ENCODE data around the gene CABP2.

Gene CABP2

DNA sequence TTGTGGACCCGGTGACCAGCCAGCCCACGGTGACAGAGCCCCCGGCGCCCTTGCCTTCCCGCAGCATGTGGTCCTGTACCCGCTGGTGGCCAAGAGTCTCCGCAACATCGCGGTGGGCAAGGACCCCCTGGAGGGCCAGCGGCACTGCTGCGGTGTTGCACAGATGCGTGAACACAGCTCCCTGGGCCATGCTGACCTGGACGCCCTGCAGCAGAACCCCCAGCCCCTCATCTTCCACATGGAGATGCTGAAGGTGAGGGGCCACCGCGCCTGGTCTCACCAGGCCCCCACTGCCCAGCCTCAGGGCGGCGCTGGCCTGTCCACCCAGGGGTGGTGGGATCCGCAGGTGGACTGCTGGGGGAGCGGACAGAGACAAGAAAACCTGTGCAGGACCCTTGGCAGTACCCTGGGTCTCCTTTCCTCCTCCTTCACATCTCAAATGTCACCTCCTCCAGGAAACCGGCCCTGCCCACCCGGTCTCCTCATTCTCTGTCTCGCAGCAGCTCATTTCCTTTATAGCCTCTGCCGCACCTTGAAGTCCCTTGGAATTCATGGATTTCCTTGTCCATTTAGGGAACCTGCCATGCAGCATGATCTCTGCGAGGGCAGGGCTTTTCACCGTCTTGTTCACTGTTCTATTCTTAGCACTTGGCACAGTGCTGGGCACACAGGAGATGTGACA, 33.9 kb downstream of the CABP2 start:
- TF ChIP-seq FOXP2 (optimal IDR thresholded peaks at IDR 0.05; ENCODE audit: borderline replicate concordance, extremely low read depth, extremely low read length, insufficient read depth) = no peak
- TF ChIP-seq POLR2AphosphoS5 (IDR thresholded peaks at IDR 0.05; ENCODE audit: low read depth, low read length) = no peak

- TF ChIP-seq FOXP2 (optimal IDR thresholded peaks at IDR 0.05; ENCODE audit: borderline replicate concordance, extremely low read depth, extremely low read length, insufficient read depth) (no peak), POLR2AphosphoS5 (IDR thresholded peaks at IDR 0.05; ENCODE audit: low read depth, low read length) (no peak), SIN3A (IDR thresholded peaks at IDR 0.05; ENCODE audit: borderline replicate concordance, insufficient read depth, low read length) (no peak), REST (IDR thresholded peaks at IDR 0.05; ENCODE audit: insufficient read depth in 1 of 2, low read depth in 2 of 2, low read length in 2 of 2) (no peak), TAF1 (IDR thresholded peaks at IDR 0.05; ENCODE audit: borderline replicate concordance, insufficient read depth, low read length) (no peak)
Measured at GRCh38 chr11:67486481-67487195, 36.6 kb downstream of the CABP2 start.

DNA sequence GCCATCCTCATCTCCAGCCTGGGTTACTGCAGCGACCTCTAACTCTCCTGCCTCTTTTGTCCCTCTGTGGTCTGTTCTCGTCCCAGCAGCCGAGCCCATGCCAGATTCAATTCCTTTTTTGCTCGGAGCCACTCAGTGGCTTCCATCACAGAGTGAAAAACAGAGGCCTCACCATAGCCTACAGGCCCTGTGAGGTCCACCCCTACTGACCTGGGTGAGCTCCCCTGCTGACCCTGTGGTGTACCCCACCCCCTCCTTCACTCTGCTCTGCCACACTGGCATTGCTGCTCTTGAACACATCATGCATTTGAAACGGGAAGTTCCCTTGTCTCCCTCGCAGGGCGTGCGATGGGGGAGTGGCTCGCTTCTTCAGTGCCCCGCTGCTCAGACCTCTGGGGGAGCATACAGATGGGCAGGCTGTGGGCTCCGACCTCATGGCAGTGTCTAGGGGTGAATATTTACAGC, 38.4 kb downstream of the CABP2 start:
- TF ChIP-seq TAF1 (IDR thresholded peaks at IDR 0.05; ENCODE audit: borderline replicate concordance, insufficient read depth, low read length) (no peak), REST (IDR thresholded peaks at IDR 0.05; ENCODE audit: insufficient read depth in 1 of 2, low read depth in 2 of 2, low read length in 2 of 2) (no peak), SIN3A (IDR thresholded peaks at IDR 0.05; ENCODE audit: borderline replicate concordance, insufficient read depth, low read length) (no peak), POLR2AphosphoS5 (IDR thresholded peaks at IDR 0.05; ENCODE audit: low read depth, low read length) (no peak), FOXP2 (optimal IDR thresholded peaks at IDR 0.05; ENCODE audit: borderline replicate concordance, extremely low read depth, extremely low read length, insufficient read depth) (no peak)

GRCh38 chr11:67483831-67484665, 39.2 kb downstream of the CABP2 start:
- no peak for TF ChIP-seq TAF1 (IDR thresholded peaks at IDR 0.05; ENCODE audit: borderline replicate concordance, insufficient read depth, low read length)
- TF ChIP-seq POLR2AphosphoS5 (IDR thresholded peaks at IDR 0.05; ENCODE audit: low read depth, low read length) = no peak
- no peak for TF ChIP-seq SIN3A (IDR thresholded peaks at IDR 0.05; ENCODE audit: borderline replicate concordance, insufficient read depth, low read length)
- no peak for TF ChIP-seq REST (IDR thresholded peaks at IDR 0.05; ENCODE audit: insufficient read depth in 1 of 2, low read depth in 2 of 2, low read length in 2 of 2)

All from PFSK-1 (cell line).